ENCODE measurements around the gene FUCA1. TPM values are rescaled to one million over a fixed set of nuclear protein-coding genes. Genes with fewer than 3 reads are reported as not detected.
"Not testable (repeated sequence)": the region's sequence is repeated elsewhere in the genome, so short reads cannot be mapped to it uniquely, and the experiment has no call there.

The FUCA1 gene
- total RNA-seq, 2 donors from 2014 or later = 13.8 to 27.9 TPM

DNA sequence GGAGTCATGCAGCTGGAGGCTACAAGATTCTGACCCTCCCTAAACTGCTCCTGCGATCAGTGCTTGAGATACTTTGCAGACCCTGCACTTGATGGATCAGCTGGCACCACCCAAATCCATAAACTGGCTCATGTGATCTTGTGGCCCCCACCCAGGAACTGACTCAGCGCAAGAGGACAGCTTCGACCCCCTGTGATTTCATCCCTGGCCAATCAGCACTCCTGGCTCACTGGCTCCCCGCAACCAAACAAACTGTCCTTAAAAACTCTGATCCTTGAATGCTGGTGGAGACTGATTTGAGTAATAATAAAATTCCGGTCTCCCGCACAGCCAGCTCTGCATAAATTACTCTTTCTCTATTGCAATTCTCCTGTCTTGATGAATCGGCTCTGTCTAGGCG is 31.9 kb upstream of the FUCA1 start:
- intact Hi-C loops (cut with DNase I); DNase-seq (ENCODE audit: low spot score): not testable (repeated sequence)

DNA sequence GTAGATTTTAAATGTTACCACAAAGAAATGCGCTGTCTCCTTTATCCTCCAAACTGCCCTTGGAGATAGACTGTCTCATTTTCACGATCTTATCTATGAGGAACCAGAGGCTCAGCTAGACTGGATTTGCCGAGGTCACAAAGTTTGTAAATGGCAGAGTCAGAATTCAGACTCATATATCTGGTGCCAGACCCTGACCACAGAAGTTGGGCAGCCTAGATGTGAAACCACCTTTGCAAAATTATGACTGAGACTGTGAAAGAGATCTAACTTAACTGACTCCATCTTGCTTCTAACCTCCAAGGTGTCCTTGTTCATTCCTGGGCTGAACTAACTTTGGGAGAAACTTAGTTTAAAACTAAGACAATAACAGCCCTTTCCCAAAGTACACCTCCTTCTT is 31.0 kb upstream of the FUCA1 start:
- intact Hi-C loops (cut with DNase I) = no loop called here
- DNase-seq (ENCODE audit: low spot score) = no peak

GRCh38 chr1:23897083-23897482 is 29.0 kb upstream of the FUCA1 start:
- DNase-seq (ENCODE audit: low spot score) = no peak
- intact Hi-C loops (cut with DNase I) = no loop called here

- intact Hi-C loops (cut with DNase I) = no loop called here
- DNase-seq (ENCODE audit: low spot score) = no peak
These were observed 28.4 kb upstream of the FUCA1 start for GRCh38 chr1:23896491-23896890.

- no peak for DNase-seq (ENCODE audit: low spot score)
- intact Hi-C loops (cut with DNase I) = no loop called here
These were observed 27.9 kb upstream of the FUCA1 start for GRCh38 chr1:23895993-23896392.

DNA sequence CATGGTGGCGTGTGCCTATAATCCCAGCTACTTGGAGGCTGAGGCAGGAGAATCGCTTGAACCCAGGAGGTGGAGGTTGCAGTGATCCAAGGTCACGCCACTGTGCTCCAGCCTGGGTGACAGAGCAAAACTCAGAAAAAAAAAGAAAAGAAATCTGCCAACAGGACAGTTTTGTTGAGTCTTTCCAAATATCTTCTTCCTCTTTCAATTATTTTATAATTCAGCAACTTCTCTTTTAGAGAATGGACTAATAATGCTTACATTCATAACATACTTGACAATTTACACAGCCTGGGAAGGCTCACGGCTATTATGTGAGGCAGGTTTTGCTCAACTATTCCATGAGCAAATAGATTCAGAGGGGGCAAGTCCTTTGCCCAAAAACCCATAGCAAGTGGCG is 27.0 kb upstream of the FUCA1 start:
- intact Hi-C loops (cut with DNase I) = no loop called here
- no peak for DNase-seq (ENCODE audit: low spot score)

GRCh38 chr1:23889074-23889473 is 21.0 kb upstream of the FUCA1 start:
- intact Hi-C loops (cut with DNase I) = no loop called here
- no peak for DNase-seq (ENCODE audit: low spot score)

DNA sequence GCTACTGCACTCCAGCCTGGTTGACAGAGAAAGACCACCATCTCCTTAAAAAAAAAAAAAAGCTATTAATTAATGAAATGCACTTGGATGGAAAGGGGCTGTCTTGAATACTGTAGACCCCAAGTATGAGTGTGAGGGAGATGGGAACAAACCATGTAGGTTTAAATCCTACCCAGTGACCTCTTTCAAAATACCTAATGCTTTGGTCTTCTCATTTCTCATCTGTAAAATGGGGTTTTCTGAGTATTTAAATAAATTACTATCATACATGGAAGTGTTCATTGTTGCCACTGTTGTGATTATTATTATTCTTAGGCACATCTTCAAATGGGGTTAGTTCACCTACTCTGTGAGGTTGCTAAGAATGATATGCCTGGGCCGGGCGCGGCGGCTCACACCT is 17.1 kb upstream of the FUCA1 start:
- DNase-seq (ENCODE audit: low spot score) = no peak
- intact Hi-C loops (cut with DNase I) = no loop called here

- intact Hi-C loops (cut with DNase I) = no loop called here
- no peak for DNase-seq (ENCODE audit: low spot score)
These were observed 14.7 kb upstream of the FUCA1 start for GRCh38 chr1:23882746-23883145.

DNA sequence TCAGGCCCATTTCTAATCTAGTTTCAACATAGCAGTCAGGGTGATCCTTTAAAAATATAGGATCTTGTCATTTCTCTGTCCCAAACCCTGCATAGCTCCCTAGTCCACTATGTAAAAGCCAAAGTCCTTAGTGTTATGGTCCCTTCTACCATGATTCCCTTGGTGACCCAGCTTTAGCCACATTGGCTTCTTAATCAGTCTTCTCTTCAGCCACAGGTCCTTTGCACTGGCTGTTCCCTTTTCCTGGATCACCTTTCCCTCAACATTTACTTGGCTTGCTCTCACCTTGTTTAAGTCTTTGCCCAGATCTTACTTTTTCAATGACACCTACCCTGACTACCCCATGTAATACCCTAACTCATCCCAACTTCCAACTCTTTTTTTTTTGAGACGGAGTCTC is 11.7 kb upstream of the FUCA1 start:
- no peak for DNase-seq (ENCODE audit: low spot score)
- intact Hi-C loops (cut with DNase I) = no loop called here

DNA sequence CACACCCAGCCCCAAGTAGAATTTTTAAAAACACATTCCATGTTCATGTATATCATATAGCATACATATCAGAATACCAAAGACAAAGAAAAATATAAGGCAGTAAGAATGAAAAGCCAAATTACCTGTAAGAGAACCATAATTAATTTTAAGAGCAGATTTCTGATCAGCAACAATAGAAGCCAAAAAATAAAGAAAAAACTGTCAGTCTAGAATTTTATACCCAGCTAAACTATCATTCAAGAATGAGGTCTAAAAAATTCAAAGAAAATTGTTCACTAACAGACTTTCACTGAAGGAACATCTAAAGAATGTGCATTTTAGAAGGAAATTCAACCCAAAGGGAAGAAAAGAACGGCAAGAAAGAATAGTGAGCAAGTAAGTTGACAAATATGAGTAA is 10.6 kb upstream of the FUCA1 start:
- intact Hi-C loops (cut with DNase I) = no loop called here
- no peak for DNase-seq (ENCODE audit: low spot score)

GRCh38 chr1:23875382-23875781 is 7.3 kb upstream of the FUCA1 start:
- intact Hi-C loops (cut with DNase I) = no loop called here
- no peak for DNase-seq (ENCODE audit: low spot score)

- intact Hi-C loops (cut with DNase I) = no loop called here
These were observed 4.3 kb upstream of the FUCA1 start for GRCh38 chr1:23872421-23872820.

GRCh38 chr1:23869051-23869450 is 961 bp upstream of the FUCA1 start:
- intact Hi-C loops (cut with DNase I) = no loop called here

More at GRCh38 chr1:23872421-23872820, 4.3 kb upstream of the FUCA1 start:
- DNase-seq (ENCODE audit: low spot score) = no peak

GRCh38 chr1:23868557-23869016 is 497 bp upstream of the FUCA1 start:
- intact Hi-C loops (cut with DNase I) = no loop called here
- no peak for DNase-seq (ENCODE audit: low spot score)

More at GRCh38 chr1:23869051-23869450, 961 bp upstream of the FUCA1 start:
- DNase-seq (ENCODE audit: low spot score) = no peak

- no peak for DNase-seq (ENCODE audit: low spot score)
- intact Hi-C loops (cut with DNase I) = no loop called here
These were observed 572 bp downstream of the FUCA1 start for GRCh38 chr1:23867542-23867894.

- intact Hi-C loops (cut with DNase I) = no loop called here
- no peak for DNase-seq (ENCODE audit: low spot score)
These were observed 2.6 kb downstream of the FUCA1 start for GRCh38 chr1:23865543-23865930.

DNA sequence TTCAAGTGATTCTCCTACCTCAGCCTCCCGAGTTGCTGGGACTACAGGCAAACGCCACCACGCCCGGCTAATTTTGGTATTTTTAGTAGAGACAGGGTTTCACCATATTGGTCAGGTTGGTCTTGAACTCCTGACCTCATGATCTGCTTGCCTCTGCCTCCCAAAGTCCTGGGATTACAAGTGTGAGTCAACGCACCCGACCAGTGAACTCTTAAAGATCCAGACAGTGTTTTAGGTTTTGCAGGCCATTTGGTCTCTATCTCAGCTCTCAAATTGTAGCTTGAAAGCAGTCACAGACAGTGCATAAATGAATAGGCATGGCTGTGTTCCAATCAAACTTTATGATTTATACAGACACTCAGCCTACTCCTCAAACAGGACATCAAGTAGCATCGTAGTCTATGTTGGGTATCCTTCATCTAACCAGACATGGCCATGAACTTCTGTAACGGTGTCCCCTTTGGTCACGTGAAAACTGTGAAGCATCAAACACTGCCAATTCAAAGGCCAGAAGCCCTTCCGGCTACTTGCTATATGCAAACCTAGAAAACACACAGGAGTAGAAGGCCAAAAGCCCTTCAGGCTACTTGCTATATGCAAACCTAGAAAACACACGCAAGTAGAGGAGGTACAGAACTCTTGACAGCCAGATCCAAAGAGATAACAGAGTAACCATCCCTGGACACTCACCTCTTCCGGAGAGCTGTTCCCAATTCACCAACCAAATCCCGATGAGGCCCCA is 3.1 kb downstream of the FUCA1 start:
- intact Hi-C loops (cut with DNase I) = loop anchor here in 1 of 2 donors (5.0 kb wide), 1 partner anchor 93 kb away; no protein-coding TSS in a partner anchor
- no peak for DNase-seq (ENCODE audit: low spot score)

GRCh38 chr1:23862640-23863039 is 5.5 kb downstream of the FUCA1 start:
- intact Hi-C loops (cut with DNase I) = loop anchor here in 1 of 2 donors (5.0 kb wide), 1 partner anchor 90 kb away; no protein-coding TSS in a partner anchor
- no peak for DNase-seq (ENCODE audit: low spot score)

DNA sequence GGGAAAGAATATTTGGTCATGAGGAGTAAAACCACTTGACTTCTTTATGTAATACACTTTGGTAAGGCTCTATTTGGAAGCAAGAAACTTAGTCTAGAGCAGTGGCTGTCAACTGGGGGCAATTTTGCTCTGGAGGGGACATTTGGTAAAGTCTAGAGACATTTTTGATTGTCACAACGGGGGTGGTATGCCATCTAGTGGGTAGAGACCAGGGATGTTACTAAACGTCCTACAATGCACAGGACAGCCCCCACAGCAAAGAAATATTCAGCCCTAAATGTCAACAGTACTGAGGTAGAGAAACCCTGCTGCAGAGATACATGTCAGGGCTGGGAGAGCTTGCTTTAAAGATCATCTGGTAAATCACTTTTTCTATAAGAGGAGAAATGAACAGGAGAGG is 13.5 kb downstream of the FUCA1 start:
- intact Hi-C loops (cut with DNase I) = no loop called here
- DNase-seq (ENCODE audit: low spot score) = no peak

- DNase-seq (ENCODE audit: low spot score); intact Hi-C loops (cut with DNase I): not testable (repeated sequence)
These were observed 15.0 kb downstream of the FUCA1 start for GRCh38 chr1:23853124-23853523.

All from posterior vena cava (tissue), 2 donors.